DOHH2 (cell line): ENCODE measurements around the gene SV2A.

Experiments used
- CTCF ChIP-seq: fragments of 200-600 bp; sonication (generic); IDR thresholded peaks from one replicate; pipeline ENCODE4 v1.5.1; 2014; ENCODE audit warnings: antibody characterized with exemption, mild to moderate bottlenecking, low read depth, low read length; ENCODE audit not compliant: poor library complexity, severe bottlenecking
- EZH2phosphoT487 ChIP-seq: fragments of 200-600 bp; sonication (generic); IDR thresholded peaks from 2 replicates; pipeline ENCODE4 v1.6.1; 2017; ENCODE audit warnings: borderline replicate concordance, mild to moderate bottlenecking, antibody characterized with exemption, low read length, moderate library complexity, mixed read lengths

DNA sequence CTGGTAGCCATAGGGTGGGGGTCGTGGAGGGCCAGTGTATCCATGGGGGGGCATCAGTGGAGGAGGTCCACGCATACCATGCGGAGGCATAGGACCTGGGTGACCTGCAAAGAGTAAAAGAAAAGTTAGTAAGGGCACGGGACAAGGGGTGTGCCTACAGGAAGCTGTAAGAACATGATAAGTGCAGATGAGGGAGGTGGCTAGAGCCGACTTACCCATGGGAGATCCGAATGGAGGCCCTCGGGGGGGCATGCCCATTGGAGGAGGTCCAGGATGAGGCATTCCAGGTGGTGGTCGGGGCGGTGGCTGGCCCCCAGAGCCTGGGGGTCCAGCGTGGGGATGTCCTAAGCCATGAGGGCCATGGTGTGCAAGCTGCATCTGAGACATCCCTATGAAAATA lies 6.0 kb upstream of the SV2A start:
- TF ChIP-seq CTCF (no peak), EZH2phosphoT487 (no peak)
